Left colon (tissue), 2 donors: Measurements from ENCODE around the gene KCNF1. TPM values are rescaled to one million over a fixed set of nuclear protein-coding genes. Genes with fewer than 3 reads are reported as not detected.

Experiments used
- ATAC-seq: fragments of 200-7000 bp; cut with Tn5 transposase; one replicate; pipeline ENCODE4 v1.9.1; 2020; ENCODE audit warnings: mild to moderate bottlenecking, moderate library complexity
- DNase-seq, 2 donors: peaks; one replicate each; pipeline ENCODE4 v3.0.0-alpha.2; 2020
- intact Hi-C, 2 donors: fragments of 100-400 bp; cut with DNase I in 1 of 2; cut with micrococcal nuclease in 1 of 2; formaldehyde crosslinking; loops; one replicate each; pipeline versions ENCODE4 v1.11.2 to v1.14.0; 2022; cut with DNase I, micrococcal nuclease
- long read RNA-seq: library from polyadenylated mRNA; unstranded; transcript quantifications from one replicate; pipeline ENCODE4 v2.0.0, GENCODE V29; 2021
- total RNA-seq, 2 donors: library from RNA; stranded (reverse); fragmentation: NEBNext Ultra II Directional; extraction: Animal tissue kit (Norgen Biotek cat#: 25700); gene quantifications; one replicate each; pipeline ENCODE4 v1.2.1, GENCODE V29; 2021
- donor health status: DM: no; HTN: no; CAD: no.
- donor health status: DM: yes; HTN: yes; CAD: no.

Gene KCNF1, protein sequence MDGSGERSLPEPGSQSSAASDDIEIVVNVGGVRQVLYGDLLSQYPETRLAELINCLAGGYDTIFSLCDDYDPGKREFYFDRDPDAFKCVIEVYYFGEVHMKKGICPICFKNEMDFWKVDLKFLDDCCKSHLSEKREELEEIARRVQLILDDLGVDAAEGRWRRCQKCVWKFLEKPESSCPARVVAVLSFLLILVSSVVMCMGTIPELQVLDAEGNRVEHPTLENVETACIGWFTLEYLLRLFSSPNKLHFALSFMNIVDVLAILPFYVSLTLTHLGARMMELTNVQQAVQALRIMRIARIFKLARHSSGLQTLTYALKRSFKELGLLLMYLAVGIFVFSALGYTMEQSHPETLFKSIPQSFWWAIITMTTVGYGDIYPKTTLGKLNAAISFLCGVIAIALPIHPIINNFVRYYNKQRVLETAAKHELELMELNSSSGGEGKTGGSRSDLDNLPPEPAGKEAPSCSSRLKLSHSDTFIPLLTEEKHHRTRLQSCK
- 1 to 10 TPM in 1 of 2 donors, under 1 TPM in 1; 0.43 to 1.1 TPM for total RNA-seq
- long read RNA-seq: 0 reads

DNA sequence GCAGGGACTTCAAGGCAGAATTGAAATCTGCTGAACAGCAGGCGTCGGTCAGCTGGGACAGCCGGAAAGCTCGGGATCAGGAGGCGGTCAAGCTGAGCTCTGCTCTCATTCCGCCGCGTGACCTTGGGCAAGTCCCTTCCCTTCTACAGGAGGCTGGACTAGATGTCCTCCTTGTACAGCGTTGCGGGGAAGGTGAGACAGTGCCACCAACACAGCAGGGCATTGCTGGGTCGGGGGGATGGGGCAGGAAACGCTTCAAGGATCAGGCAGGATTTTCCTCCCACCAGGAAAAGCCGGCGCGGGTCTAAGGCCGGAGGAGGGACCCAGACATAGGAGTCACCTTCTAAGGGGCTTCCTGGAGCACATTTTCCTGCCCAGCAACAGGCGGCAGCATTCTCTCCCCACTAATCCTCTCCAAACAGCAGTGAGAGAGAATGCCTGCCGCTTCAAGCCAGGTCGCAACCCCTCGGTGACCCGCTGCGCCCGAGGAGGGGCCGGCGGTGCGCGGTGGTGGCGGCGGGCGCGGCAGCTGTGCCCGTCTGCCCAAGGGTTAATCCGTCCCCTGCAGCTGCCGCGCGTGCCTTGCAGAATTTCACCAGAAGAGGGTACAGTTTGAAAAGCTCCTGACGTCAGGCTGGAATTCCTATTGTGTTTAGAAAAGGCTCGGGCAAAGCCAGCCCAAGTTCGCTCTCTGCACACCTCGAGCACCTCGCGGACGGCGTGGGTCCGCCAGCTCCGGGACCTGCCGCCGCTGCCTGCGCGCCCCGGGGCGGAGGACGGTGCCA is at the start of gene KCNF1:
Gene KCNF1, plus strand, starts transcription at position 644 of the 785 bp plus-strand sequence. CDS start 493 bp downstream, outside the sequence.
- intact Hi-C loops: loop anchor here in 1 of 2 donors (10.0 kb wide), 1 partner anchor 77 kb away; no protein-coding TSS in a partner anchor
- ATAC-seq: peak; percentile 62
- DNase-seq: peak in 1 of 2 donors; percentile 31

DNA sequence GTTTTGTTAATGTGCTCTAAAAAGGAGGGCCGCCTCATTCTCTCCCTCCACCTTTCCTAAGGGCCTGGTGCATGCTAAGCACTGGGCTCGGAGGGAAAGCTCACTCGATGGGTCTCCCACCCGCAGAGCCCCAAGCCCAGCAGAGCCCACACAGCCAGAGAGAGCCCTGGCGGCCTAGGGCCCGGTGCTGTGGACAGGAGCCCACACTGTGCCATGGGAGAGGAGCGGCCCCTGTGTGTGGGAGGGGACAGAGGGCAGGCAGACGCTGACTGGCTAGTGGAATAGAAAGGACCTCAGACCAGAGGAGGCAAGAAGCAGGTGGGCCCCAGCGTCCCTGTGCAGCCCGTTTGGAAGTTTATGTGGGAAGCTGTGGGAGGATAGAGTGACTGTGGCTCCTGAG is 49.4 kb upstream of the KCNF1 start:
- ATAC-seq: no peak
- DNase-seq: peak in 1 of 2 donors; percentile 12
- intact Hi-C loops: no loop called here

DNA sequence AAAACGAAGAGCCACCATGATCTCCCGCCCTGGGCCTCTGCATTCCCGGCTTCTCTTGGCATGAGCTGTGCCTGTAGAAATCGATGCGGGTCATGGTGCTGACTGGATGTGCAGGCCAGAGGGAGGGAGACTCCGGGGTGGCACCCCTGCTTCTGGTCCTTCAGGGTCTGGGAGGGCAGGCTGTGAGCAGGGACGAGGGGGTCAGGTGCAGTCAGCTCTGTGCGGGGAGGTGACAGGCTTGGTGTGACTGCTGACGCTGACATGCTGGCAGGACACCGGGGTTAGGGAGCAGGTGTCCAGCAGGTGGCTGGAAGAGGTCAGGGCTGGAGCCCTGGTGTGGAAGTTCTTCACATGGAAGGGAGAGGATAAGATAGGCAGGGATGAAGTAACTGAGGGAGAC is 48.7 kb upstream of the KCNF1 start:
- ATAC-seq (no peak), DNase-seq (no peak)
- intact Hi-C loops: no loop called here

DNA sequence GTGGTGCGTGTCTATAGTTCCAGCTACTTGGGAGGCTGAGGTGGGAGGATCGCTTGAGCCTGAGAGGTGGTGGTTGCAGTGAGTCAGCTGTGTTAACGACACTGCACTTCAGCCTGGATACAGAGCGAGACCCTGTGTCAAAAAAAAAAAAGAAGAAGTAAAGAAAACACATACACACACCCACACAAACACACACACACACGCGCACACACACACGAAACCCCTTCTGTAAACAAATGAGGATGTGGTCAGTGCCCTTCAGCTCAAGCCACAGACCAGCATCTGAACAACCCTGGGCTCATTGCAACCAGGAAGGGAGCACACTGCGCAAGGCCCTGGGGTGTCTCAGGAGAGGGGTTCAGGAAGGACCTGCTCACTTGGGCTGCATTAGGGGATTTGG is 47.9 kb upstream of the KCNF1 start:
- ATAC-seq (peak; percentile 21), DNase-seq (no peak)
- intact Hi-C loops: no loop called here

DNA sequence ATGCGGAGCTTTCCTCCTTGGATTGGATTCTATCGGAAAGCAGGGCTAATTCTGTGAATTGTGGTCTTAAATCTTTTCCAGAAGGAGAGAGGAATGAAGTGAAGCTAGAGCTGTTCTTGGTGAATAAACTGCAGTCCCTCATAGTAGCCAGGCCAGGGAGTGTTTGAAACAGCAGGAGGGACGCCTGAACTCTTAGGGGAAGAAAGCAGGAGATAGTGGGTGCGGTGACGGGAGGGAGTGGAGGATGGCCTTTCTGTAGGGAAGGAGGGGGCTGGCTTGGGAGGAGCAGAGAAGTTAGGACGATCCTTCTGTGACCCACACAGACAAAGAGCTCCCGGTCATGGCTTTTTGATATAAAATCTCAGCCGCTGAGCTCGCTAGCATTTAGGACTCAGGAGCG is 47.5 kb upstream of the KCNF1 start:
- ATAC-seq: no peak
- DNase-seq: no peak
- intact Hi-C loops: no loop called here

DNA sequence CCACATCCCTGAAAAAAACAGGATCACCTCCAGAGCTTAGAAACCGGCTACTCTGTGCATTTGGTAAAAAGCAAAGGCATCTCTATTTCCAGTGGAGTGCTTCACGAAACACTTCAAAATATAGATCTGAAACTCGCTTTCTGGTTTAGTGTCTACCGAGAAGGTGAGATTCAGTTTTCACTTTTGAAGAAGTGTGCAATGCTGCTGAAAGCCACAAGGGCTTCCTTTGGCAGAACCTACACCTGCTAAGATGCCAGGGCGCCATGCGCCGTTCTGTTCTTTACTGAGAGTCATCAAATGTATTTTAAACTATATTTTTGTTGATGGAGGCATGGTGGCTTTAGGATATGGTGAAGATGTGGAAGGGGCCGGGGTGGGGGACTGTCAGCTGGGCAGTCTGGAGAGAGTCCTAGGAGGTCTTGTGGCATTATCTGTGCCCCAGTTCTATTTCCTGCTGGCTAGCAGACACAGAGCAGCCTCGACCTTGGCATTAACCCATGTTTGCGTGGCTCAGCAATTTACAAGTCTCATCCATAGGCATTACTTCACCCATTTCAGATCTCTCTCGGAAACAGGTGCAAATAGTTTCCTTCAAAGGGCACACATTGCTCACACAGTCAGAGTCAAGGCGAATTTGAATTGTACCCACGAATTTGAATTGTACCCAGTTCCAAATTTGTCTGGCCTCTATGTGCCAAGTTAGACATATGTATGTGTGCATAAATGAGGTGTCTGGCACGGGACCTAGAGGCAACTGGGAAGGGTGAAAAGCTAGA is 46.7 kb upstream of the KCNF1 start:
- intact Hi-C loops: no loop called here
- DNase-seq (no peak), ATAC-seq (no peak)

DNA sequence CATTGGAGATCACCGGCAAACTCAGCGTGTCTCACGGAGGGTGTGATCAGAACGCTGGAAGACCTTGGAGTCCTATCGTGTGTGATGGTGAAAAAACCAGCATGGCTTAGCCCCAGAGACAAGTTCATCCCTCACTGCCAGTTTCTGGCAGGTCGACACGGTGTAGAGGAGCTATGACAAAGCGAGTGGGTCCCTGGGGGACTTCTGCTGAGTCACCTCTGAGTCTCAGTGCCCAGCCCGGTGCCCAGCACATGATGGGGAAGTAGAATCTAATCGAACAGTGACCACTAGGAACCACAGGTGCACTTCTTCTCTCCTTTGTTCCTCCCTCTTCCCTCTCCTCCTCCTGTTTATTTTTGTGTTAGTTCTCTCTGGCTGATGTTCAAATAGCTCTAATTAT is 45.9 kb upstream of the KCNF1 start:
- intact Hi-C loops: no loop called here
- DNase-seq: no peak
- ATAC-seq: no peak

DNA sequence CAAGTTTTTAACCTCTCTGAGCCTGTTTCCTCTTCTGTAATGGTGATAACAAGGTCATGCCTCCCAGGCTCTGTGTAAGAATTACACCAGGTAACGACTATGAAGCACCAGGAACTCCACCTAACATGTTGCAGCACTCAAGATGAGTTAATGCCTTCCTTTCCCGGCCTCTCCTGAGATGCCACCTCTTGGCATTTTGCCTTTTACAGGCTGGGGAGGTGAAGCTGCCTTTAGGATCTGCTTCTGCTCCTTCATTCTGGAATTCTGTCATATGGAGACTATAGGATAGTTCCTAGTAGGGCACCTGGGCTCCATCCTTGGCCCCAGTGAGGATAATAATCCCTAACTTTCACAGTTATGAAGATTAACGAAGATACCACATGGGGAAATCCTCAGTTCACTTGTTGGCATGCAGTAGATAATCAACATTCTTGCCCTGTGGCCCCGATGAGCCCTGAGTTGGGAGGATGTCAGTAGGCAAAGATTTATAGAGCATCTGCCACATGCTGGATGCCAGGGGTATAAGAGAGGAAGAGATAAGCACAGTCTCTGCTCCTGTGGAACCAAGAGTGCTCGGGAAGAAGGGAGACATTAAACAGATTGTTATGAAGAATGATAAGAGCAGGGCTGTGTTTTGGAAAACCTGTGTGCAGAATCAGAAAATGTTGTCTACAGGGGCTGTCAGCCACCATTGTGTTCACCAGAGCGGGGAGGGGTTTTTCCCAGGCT is 43.9 kb upstream of the KCNF1 start:
- DNase-seq (no peak), ATAC-seq (peak; percentile 17)
- intact Hi-C loops: no loop called here

DNA sequence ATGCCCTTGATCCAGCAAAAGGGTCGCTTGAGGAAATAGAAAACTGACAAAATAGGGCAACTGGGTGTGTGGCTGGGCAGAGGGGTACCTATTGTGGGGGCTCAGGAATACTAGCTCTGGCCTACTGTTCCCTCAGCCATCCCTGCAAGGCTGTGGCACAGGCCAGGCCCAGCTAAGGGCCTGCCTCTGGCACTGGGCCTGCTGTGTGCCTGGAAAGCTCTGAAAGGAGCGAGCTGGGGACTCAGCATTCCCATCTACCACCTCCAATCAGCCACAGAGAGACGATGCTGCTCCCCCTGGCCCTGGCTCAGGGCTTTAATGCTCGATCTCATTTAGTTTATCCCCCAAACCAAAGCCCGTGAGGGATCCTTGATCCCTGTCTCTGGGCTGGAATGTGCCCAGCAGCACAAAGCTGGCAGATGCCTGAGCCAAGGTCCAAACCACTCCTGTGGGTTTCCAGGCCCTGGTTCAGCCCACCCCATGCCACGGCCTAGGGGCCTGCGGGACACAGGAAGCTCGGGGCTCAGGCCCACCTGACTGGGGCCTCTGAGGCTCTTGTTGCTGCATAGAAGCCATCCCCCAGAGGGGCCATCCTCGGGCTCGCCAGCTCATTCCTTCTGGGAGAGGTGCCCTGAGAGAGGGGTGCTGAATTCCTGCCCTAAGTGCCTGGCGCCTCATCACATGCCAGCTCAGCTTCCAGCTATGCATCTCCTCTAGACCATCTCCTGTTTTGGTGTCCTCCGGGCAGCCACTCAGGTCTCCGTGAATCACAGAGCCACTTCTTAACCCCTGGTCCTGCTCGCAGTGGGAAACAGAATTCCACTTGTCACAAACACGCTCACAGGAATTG is 43.0 kb upstream of the KCNF1 start:
- ATAC-seq: no peak

DNA sequence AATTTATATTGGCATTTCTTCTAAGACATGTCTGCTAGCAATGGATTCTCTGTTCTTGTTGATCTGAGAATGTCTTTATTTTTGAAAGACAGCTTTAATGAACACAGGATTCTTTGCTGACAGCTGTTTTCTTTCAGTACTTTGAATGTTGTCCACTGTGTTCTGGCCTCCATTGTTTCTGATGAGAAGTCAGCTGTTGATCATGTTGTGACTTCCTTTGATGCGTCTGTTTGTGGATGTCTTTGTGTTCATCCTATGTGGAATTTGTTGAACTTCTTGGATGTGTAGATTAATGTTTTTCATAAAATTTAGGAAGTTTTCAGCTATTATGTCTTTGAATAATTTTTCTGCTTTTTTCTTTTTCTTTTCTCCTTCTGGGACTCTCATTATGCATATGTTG is 39.8 kb upstream of the KCNF1 start:
- ATAC-seq (no peak), DNase-seq (no peak)
- intact Hi-C loops: no loop called here

More for the DNA sequence above, 43.0 kb upstream of the KCNF1 start:
- intact Hi-C loops: no loop called here
- DNase-seq: no peak

DNA sequence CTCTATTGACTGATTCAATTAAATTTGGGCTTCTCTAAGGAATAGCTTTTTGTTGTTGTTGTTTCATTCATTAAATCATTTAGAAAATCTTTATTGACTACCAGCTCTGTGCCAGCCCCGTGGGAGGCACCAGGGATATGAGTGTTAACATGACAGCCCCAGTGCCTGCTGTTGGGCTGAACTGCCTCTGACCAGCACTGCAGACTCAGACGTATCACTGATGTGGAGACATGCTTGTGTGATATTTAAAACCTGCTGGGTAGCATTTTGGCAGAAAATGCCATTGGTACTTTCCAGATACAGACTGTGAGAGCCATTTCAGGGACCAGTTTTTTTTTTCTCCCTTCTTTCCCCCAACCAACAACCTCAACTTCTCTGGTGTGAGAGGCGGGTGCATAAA is 38.6 kb upstream of the KCNF1 start:
- ATAC-seq: no peak
- intact Hi-C loops: no loop called here

DNA sequence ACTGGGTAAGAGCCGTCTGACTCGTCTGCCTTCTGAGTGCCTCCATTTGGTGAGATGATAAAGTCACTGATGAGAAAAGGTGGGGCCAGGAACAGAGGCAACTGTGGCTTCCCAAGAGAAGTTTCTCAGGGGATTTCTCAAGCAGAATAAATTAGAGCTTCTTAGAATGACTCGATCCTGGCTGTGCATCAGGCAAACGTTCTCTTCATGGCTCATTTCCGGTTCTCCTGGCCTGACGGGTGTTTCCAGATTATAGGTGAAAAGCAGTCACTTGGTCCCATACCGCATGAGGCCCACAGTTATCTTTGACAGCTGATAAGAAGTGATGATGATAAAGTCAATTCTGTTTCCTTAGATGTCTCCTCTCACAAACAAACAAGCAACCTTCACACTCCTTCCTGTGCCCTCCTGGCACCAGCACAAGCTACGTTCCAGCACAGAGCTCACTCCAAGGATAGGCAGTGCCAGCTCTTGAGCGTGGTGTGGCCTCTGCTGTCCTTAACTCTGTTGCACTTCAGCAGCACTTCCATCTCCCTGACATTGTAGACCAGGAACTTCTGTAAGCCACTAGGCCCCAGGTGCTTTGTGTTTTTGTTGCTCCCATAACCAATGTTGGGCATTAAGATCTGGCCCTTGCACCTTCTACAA is 37.8 kb upstream of the KCNF1 start:
- ATAC-seq: no peak
- no peak for DNase-seq
- intact Hi-C loops: no loop called here

More for the DNA sequence above, 38.6 kb upstream of the KCNF1 start:
- no peak for DNase-seq

DNA sequence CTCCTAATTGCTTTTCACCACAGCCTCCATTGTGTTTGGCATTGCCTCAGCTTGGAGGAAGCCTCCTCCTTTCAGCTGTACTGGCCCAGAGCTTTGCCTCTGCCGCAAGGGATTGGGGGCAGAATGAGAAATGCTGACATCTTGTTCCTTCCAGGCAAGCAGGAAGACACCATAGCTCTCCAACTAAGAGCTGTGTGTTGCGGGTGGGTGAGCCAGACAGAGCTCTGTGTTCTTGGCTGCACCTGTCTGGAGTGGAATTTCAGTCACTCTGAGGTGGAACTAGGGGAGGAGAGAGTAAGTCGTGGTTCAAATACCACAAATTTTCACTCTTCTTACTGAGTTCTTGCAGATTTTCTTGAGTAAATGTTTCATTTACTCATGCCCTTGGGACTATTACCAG is 36.6 kb upstream of the KCNF1 start:
- no peak for ATAC-seq

DNA sequence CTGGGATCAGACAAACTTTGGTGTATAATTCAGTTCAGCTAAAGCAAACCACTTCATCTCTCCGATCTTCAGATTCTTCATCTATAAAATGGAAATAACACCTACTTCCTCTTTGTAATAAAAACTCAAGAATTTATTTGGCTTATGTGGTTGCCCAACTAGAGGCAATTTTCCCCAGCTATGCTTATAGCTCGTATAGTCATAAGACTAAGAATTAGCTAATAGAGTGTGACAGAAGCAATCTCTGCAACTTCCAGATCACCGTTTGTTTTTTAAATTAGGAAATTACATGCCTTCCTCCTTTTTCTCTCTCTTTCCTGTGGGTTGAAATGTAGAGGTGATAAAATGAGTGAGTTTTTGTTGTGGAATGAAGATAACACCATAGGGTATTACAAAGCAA is 35.3 kb upstream of the KCNF1 start:
- DNase-seq: no peak
- peak; percentile 71 for ATAC-seq
- intact Hi-C loops: no loop called here

More for the DNA sequence above, 36.6 kb upstream of the KCNF1 start:
- intact Hi-C loops: no loop called here
- DNase-seq: no peak

DNA sequence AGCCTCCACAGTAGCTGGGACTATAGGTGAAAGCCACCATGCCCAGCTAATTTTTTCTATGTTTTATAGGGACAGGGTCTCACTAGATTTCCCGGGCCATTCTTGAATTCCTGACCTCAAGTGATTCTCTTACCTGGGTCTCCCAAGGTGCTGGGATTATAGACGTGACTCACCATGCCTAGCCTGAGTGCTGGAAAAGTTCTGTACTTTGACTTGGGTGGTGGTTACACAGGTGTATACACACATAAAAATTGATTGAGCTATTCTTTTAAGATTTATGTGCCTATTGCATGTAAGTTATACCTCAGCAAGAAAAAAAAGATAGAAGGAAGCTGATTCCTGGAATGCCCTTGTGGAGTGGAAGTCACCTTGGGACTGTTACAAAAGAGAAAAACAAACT is 34.8 kb upstream of the KCNF1 start:
- DNase-seq (peak in 1 of 2 donors; percentile 68), ATAC-seq (peak; percentile 91)
- intact Hi-C loops: no loop called here

DNA sequence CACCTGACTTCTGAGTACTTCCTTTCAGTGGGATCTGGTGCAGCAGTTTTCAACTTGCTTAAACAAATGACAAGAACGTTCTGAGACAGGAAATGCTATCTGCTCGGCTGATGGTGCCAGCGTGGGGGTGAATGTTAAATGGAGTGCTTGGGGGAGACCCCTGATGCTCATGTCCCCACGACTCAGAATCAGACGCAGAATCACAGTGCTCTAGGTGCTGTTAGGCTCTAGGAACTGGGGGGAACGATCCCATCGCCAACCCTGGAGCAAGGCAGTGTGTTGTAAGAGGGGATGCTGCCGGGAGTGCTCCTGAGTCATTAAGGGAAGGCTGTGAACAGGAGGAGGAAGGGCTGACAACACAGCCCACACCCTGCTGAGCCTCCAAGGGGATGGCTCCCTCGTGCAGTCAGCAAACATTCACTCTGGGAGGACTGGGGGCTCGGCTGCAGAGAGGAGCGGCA is 34.1 kb upstream of the KCNF1 start:
- intact Hi-C loops: no loop called here
- peak in 1 of 2 donors; percentile 60 for DNase-seq
- ATAC-seq: peak; percentile 52
